Neural crest cell (in vitro differentiated cells): Measurements from ENCODE around the gene EPB41L2. TPM values are rescaled to one million over a fixed set of nuclear protein-coding genes. Genes with fewer than 3 reads are reported as not detected.

Experiments used
- total RNA-seq: library from RNA; stranded (reverse); gene quantifications from 2 replicates; pipeline ENCODE4 v1.2.1, GENCODE V29; 2021

The EPB41L2 gene
- total RNA-seq, 1 donor from 2014 or later = 114 TPM

Other genes with a start within 250 kb of the EPB41L2 start
- not detected in 2 replicates for gene SMLR1, start 235.8 kb downstream of the EPB41L2 start, total RNA-seq
- gene AKAP7, start 72.2 kb upstream of the EPB41L2 start, total RNA-seq = 7.3 and 7.8 TPM in 2 replicates